ENCODE results near the gene EDA2R. TPM values are rescaled to one million over a fixed set of nuclear protein-coding genes. Genes with fewer than 3 reads are reported as not detected.

EDA2R gene
- polyA plus RNA-seq, 3 donors: 0.03 TPM; not detected in 2

GRCh38 chrX:66654411-66654810 is 15.5 kb upstream of the EDA2R start:
- TF ChIP-seq CTCF (IDR thresholded peaks at IDR 0.05): no peak
- Histone ChIP-seq H3K4me3 (replicated peaks in 1 of 3; ENCODE audit: low read depth in 2 of 3, low read length in 3 of 3) (no peak overlapping the region), H3K27ac (ENCODE audit: low read depth in 1 of 2, low read length in 2 of 2) (no peak overlapping the region), H3K36me3 (replicated peaks in 1 of 2; ENCODE audit: control insufficient read depth in 1 of 2, insufficient read depth in 2 of 2, low read length in 2 of 2) (no peaks in the 10 kb centered on the region), H3K27me3 (ENCODE audit: control insufficient read depth in 2 of 2, insufficient read depth in 2 of 2, low read length in 2 of 2) (no peaks in the 10 kb centered on the region), H4K20me1 (ENCODE audit: insufficient read depth, low read length) (no peaks in the 10 kb centered on the region), H2AFZ (ENCODE audit: insufficient read depth, low read depth, low read length, poor library complexity, severe bottlenecking) (no peak overlapping the region), H3K9ac (ENCODE audit: insufficient read depth, low read length, poor library complexity, severe bottlenecking) (no peak overlapping the region), H3K4me1 (ENCODE audit: control insufficient read depth in 1 of 2, insufficient read depth in 2 of 2, low read length in 2 of 2) (no peaks in the 10 kb centered on the region), H3K79me2 (ENCODE audit: insufficient read depth, low read length) (no peaks in the 10 kb centered on the region), H3K9me3 (replicated peaks in 1 of 2; ENCODE audit: control insufficient read depth in 1 of 2, insufficient read depth in 1 of 2, low read length in 2 of 2) (no peaks in the 10 kb centered on the region), H3K4me2 (replicated peaks; ENCODE audit: extremely low read depth, low read length, poor library complexity, severe bottlenecking) (no peak overlapping the region)
- H3K4me3 Mint-ChIP-seq: no peak overlapping the region
- peaks cover 0 to 2% (median 0%) of the 10 kb centered on the region in 3 donors for H3K27me3 Mint-ChIP-seq (ENCODE audit: low read depth in 3 of 3)
- intact Hi-C loops (cut with micrococcal nuclease): no loop called here
- no peak overlapping the region for H3K27ac Mint-ChIP-seq
- no peaks in the 10 kb centered on the region for H3K36me3 Mint-ChIP-seq
- DNase-seq: no peak
- no peaks in the 10 kb centered on the region for H3K4me1 Mint-ChIP-seq
- peaks cover 0 to 5% (median 3%) of the 10 kb centered on the region in 7 donors for H3K9me3 Mint-ChIP-seq

GRCh38 chrX:66635360-66635759 is 3.5 kb downstream of the EDA2R start:
- Histone ChIP-seq H3K27ac (ENCODE audit: low read depth in 1 of 2, low read length in 2 of 2) (no peak overlapping the region), H3K4me3 (replicated peaks in 1 of 3; ENCODE audit: low read depth in 2 of 3, low read length in 3 of 3) (no peak overlapping the region), H3K36me3 (replicated peaks in 1 of 2; ENCODE audit: control insufficient read depth in 1 of 2, insufficient read depth in 2 of 2, low read length in 2 of 2) (no peaks in the 10 kb centered on the region), H3K9me3 (replicated peaks in 1 of 2; ENCODE audit: control insufficient read depth in 1 of 2, insufficient read depth in 1 of 2, low read length in 2 of 2) (no peaks in the 10 kb centered on the region), H2AFZ (ENCODE audit: insufficient read depth, low read depth, low read length, poor library complexity, severe bottlenecking) (no peak overlapping the region), H3K27me3 (ENCODE audit: control insufficient read depth in 2 of 2, insufficient read depth in 2 of 2, low read length in 2 of 2) (no peaks in the 10 kb centered on the region), H3K79me2 (ENCODE audit: insufficient read depth, low read length) (no peaks in the 10 kb centered on the region), H4K20me1 (ENCODE audit: insufficient read depth, low read length) (no peaks in the 10 kb centered on the region), H3K4me2 (replicated peaks; ENCODE audit: extremely low read depth, low read length, poor library complexity, severe bottlenecking) (no peak overlapping the region), H3K4me1 (ENCODE audit: control insufficient read depth in 1 of 2, insufficient read depth in 2 of 2, low read length in 2 of 2) (no peaks in the 10 kb centered on the region), H3K9ac (ENCODE audit: insufficient read depth, low read length, poor library complexity, severe bottlenecking) (no peak overlapping the region)
- peaks cover 0 to 5% (median 0%) of the 10 kb centered on the region in 7 donors for H3K9me3 Mint-ChIP-seq
- no peaks in the 10 kb centered on the region for H3K36me3 Mint-ChIP-seq
- no peak overlapping the region for H3K4me3 Mint-ChIP-seq
- intact Hi-C loops (cut with micrococcal nuclease): no loop called here
- no peak for DNase-seq
- no peak overlapping the region for H3K27ac Mint-ChIP-seq
- H3K4me1 Mint-ChIP-seq: peaks cover 11% of the 10 kb centered on the region
- WGBS (ENCODE audit: insufficient coverage): no CpG with 5 or more reads among the region's 2 CpGs
- no peak for TF ChIP-seq CTCF (IDR thresholded peaks at IDR 0.05)
- H3K27me3 Mint-ChIP-seq (ENCODE audit: low read depth in 3 of 3): peaks cover 0 to 6% (median 2%) of the 10 kb centered on the region in 3 donors
